ENCODE data around the gene PAQR7.

The PAQR7 gene

DNA sequence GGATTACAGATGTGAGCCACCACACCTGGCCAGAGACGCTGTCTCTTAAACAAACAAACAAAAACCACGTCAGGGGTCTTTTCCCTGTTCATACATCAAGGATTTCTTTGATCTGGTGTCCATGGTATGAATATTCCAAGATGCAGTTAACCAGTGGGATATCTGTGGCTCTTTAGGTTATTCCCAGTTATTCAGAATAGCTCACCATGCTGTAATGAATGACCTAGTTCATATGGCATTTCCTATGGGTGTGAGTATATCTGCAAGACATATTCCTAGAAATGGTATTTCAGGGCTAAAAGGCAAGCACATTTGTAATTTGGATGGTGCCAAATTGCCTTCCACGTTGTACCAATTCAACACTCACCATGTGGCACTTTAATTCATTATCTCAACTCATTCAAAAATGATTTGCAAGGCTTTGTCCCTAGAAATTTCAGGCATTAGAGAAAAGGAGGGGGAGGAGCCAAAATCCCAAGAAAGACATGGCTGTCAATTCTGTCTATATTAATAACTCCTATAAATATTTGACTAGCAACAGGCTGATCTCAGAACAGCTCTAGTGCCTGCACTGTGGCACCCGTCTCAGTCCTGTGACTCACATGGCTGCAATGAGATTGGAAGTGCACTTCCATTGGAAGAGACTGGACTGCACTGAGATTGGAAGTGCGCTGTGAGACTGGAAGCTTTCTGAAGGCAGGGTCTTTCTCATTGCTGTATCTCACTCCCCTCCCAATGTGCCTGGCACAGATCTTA, 36.7 kb upstream of the PAQR7 start:
- Histone ChIP-seq H3K27me3 (ENCODE audit: low read length) (no peaks in the 10 kb centered on the region), H3K27ac (ENCODE audit: low read depth, low read length) (no peak overlapping the region), H3F3A (ENCODE audit: insufficient read depth) (no peaks in the 10 kb centered on the region), H3K9me2 (replicated peaks; ENCODE audit: insufficient read depth, low read length) (no peaks in the 10 kb centered on the region), H2AFZ (ENCODE audit: low read depth, low read length, severe bottlenecking) (no peak overlapping the region), H3K4me2 (ENCODE audit: low read depth, low read length, poor library complexity, severe bottlenecking) (no peak overlapping the region), H3K36me3 (ENCODE audit: low read length) (no peaks in the 10 kb centered on the region), H3K9ac (ENCODE audit: low read length) (no peak overlapping the region), H4K20me1 (ENCODE audit: low read depth, low read length) (no peaks in the 10 kb centered on the region), H3K79me2 (ENCODE audit: insufficient read depth, low read length) (no peaks in the 10 kb centered on the region), H3K9me3 (ENCODE audit: insufficient read depth, low read length) (no peaks in the 10 kb centered on the region), H3K4me3 (ENCODE audit: insufficient read depth, low read length, poor library complexity, severe bottlenecking) (no peak overlapping the region)
- TF ChIP-seq CTCF (IDR thresholded peaks at IDR 0.05; ENCODE audit: insufficient read depth, low read length, poor library complexity, severe bottlenecking) (no peak), EZH2phosphoT487 (conservative IDR thresholded peaks at IDR 0.05; ENCODE audit: low read length) (no peak)

DNA sequence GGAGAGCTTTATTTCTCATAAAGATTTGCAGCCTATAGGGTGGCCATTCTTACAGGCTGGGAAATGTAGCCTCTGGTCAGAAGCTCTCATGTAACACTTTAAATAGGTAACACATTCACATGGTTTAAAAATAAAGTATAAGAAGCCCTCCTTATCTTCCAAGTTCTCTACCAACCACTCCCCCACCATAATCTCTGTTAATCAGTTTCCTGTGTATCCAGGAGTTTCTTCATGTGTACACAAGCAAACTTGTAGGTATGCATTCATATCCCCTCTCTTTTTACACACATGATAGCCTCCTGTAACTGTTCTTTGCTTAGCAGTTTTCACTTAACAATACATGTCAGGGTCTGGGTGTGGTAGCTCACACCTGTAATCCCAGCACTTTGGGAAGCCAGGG, 35.7 kb upstream of the PAQR7 start:
- Histone ChIP-seq H3F3A (ENCODE audit: insufficient read depth) (no peaks in the 10 kb centered on the region), H3K27ac (ENCODE audit: low read depth, low read length) (no peak overlapping the region), H2AFZ (ENCODE audit: low read depth, low read length, severe bottlenecking) (no peak overlapping the region)

GRCh38 chr1:25909040-25909439, 33.5 kb upstream of the PAQR7 start:
- no peaks in the 10 kb centered on the region for H3K9me3 ChIP-seq (ENCODE audit: insufficient read depth, low read length)
- no peaks in the 10 kb centered on the region for H3K27me3 ChIP-seq (ENCODE audit: low read length)
- 0 out of 2 replicates have a peak, but pooled peaks cover 6% of the 10 kb centered on the region for H4K20me1 ChIP-seq (ENCODE audit: low read depth, low read length)
- no peak overlapping the region for H3K27ac ChIP-seq (ENCODE audit: low read depth, low read length)
- H3K4me2 ChIP-seq (ENCODE audit: low read depth, low read length, poor library complexity, severe bottlenecking) = no peak overlapping the region
- H2AFZ ChIP-seq (ENCODE audit: low read depth, low read length, severe bottlenecking) = no peak overlapping the region
- H3K9ac ChIP-seq (ENCODE audit: low read length) = no peak overlapping the region
- peaks cover 7% of the 10 kb centered on the region for H3K36me3 ChIP-seq (ENCODE audit: low read length)
- H3K4me3 ChIP-seq (ENCODE audit: insufficient read depth, low read length, poor library complexity, severe bottlenecking) = no peak overlapping the region
- H3F3A ChIP-seq (ENCODE audit: insufficient read depth) = 0 out of 2 replicates have a peak, but pooled peaks cover 12% of the 10 kb centered on the region
- H3K9me2 ChIP-seq (replicated peaks; ENCODE audit: insufficient read depth, low read length) = no peaks in the 10 kb centered on the region
- peaks cover 13% of the 10 kb centered on the region for H3K79me2 ChIP-seq (ENCODE audit: insufficient read depth, low read length)
- TF ChIP-seq EZH2phosphoT487 (conservative IDR thresholded peaks at IDR 0.05; ENCODE audit: low read length) (no peak), CTCF (IDR thresholded peaks at IDR 0.05; ENCODE audit: insufficient read depth, low read length, poor library complexity, severe bottlenecking) (no peak)

More for the DNA sequence above, 35.7 kb upstream of the PAQR7 start:
- TF ChIP-seq CTCF (IDR thresholded peaks at IDR 0.05; ENCODE audit: insufficient read depth, low read length, poor library complexity, severe bottlenecking) (no peak), EZH2phosphoT487 (conservative IDR thresholded peaks at IDR 0.05; ENCODE audit: low read length) (no peak)
- H4K20me1 ChIP-seq (ENCODE audit: low read depth, low read length) = no peaks in the 10 kb centered on the region
- no peaks in the 10 kb centered on the region for H3K27me3 ChIP-seq (ENCODE audit: low read length)
- no peak overlapping the region for H3K4me2 ChIP-seq (ENCODE audit: low read depth, low read length, poor library complexity, severe bottlenecking)
- no peaks in the 10 kb centered on the region for H3K9me2 ChIP-seq (replicated peaks; ENCODE audit: insufficient read depth, low read length)
- no peaks in the 10 kb centered on the region for H3K9me3 ChIP-seq (ENCODE audit: insufficient read depth, low read length)
- no peaks in the 10 kb centered on the region for H3K36me3 ChIP-seq (ENCODE audit: low read length)
- no peak overlapping the region for H3K9ac ChIP-seq (ENCODE audit: low read length)
- no peaks in the 10 kb centered on the region for H3K79me2 ChIP-seq (ENCODE audit: insufficient read depth, low read length)
- no peak overlapping the region for H3K4me3 ChIP-seq (ENCODE audit: insufficient read depth, low read length, poor library complexity, severe bottlenecking)
